Pancreas (tissue), 10 donors: Measurements from ENCODE around the gene TTC7B. TPM values are rescaled to one million over a fixed set of nuclear protein-coding genes. Genes with fewer than 3 reads are reported as not detected.

Experiments
- ATAC-seq, 4 donors: fragments of 200-7000 bp; cut with Tn5 transposase; one replicate each; pipeline versions ENCODE4 v1.8.0 to v1.9.1; 2020; ENCODE audit warnings: mild to moderate bottlenecking in 4 of 4, moderate library complexity in 4 of 4
- DNase-seq, 6 donors: peaks; one replicate each; pipeline ENCODE4 v3.0.0-alpha.2; 2020
- FAIRE-seq: peaks from 2 replicates; lab custom pipeline; 2012; peaks lifted over from hg19 to GRCh38; lab: Jason Lieb, UNC
- H3K27ac ChIP-seq, 4 donors: fragments of 200-600 bp; sonication (generic); 1 replicate in 3 of 4; 2 replicates in 1 of 4; pipeline versions ENCODE4 v1.5.0 to v1.8.0; 2020
- H3K27me3 ChIP-seq, 4 donors: fragments of 200-600 bp; one replicate each; pipeline ENCODE4 v1.8.0; 2021
- H3K36me3 ChIP-seq, 3 donors: fragments of 200-600 bp; sonication (generic) in 1 of 3; one replicate each; pipeline versions ENCODE4 v1.5.0 to v1.8.0; 2020 to 2021
- H3K4me1 ChIP-seq, 3 donors: fragments of 200-600 bp; one replicate each; pipeline ENCODE4 v1.8.0; 2021
- H3K4me3 ChIP-seq, 4 donors: fragments of 200-600 bp; sonication (generic) in 2 of 4; one replicate each; pipeline versions ENCODE4 v1.5.0 to v1.8.0; 2020 to 2021
- H3K9me3 ChIP-seq, 4 donors: fragments of 200-600 bp; one replicate each; pipeline ENCODE4 v1.8.0; 2021
- WGBS, 2 donors: extraction: QIAGEN DNeasy Blood & Tissue Kit; methylation state at CpG; one replicate each; pipeline ENCODE4 v1.1.7; 2013; 5-methylcytosine and 5-hydroxymethylcytosine counted together
- intact Hi-C, 3 donors: fragments of 100-400 bp; cut with DNase I; formaldehyde crosslinking; loops; one replicate each; pipeline versions ENCODE4 v1.11.1 to v1.14.2; 2022
- polyA plus RNA-seq, 2 donors: library from polyadenylated mRNA; stranded (reverse); fragments of 200-250 nt; gene quantifications; one replicate each; pipeline ENCODE4 v1.2.3, GENCODE V29; 2013
- total RNA-seq, 6 donors: library from RNA; stranded (reverse); fragmentation: NEBNext Ultra II Directional in 4 of 6; extraction: Animal tissue kit (Norgen Biotek cat#: 25700) in 4 of 6; gene quantifications; one replicate each; pipeline versions ENCODE4 v1.2.1 to v1.2.4, GENCODE V29; 2021 to 2023
- TF ChIP-seq, protein P1 (sequence below), 4 donors: fragments of 200-600 bp; sonication (generic) in 3 of 4; IDR thresholded peaks; one replicate each; pipeline versions ENCODE4 v1.5.0 to v1.8.0; 2021; ENCODE audit warnings: antibody characterized with exemption in 4 of 4
- donor health status: healthy with polysubstance abuse.
- donor health status: DM: no; HTN: no; CAD: no; lungs with moderate emphysema.
- donor health status: DM: no; HTN: no; CAD: no.
- donor health status: control.
- donor health status: control.
- donor health status: Bipolar disorder and iron deficiency.
- donor health status: DM: yes; HTN: yes; CAD: no.
- donor health status: DM: no; HTN: no; CAD: no.
- donor health status: DM: no; HTN: no; CAD: no.
- donor health status: DM: yes; HTN: yes; CAD: no.

The TTC7B gene
- total and polyA plus RNA-seq, 8 donors = 8.9 to 39.6 (median 29.6) TPM

DNA sequence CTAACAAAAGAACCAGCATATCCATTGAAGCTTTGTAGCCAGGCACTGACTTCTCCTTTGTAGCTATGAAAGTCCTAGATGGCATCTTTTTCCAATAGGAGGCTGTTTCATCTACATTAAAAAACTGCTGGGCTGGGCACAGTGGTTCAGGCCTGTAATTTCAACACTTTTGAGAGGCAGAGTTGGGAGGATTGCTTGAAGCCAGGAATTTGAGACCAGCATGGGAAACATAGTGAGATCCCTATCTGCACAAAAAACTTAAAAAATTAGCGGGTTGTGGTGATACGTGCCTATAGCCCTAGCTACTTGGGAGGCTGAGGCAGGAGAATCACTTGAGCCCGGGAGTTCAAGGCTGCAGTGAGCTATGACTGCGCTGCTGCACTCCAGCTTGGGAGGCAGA, 251.7 kb downstream of the TTC7B start:
- ATAC-seq (no peak), FAIRE-seq (no peak), DNase-seq (no peak)
- Histone ChIP-seq H3K9me3 (no peaks in the 10 kb centered on the region), H3K27ac (no peak overlapping the region), H3K4me3 (no peak overlapping the region), H3K27me3 (no peaks in the 10 kb centered on the region), H3K36me3 (no peaks in the 10 kb centered on the region), H3K4me1 (no peaks in the 10 kb centered on the region)
- intact Hi-C loops = no loop called here
- 96 to 98% methylated on average over 4 of the region's 4 CpGs for WGBS, 2 donors
- TF ChIP-seq, protein P1, sequence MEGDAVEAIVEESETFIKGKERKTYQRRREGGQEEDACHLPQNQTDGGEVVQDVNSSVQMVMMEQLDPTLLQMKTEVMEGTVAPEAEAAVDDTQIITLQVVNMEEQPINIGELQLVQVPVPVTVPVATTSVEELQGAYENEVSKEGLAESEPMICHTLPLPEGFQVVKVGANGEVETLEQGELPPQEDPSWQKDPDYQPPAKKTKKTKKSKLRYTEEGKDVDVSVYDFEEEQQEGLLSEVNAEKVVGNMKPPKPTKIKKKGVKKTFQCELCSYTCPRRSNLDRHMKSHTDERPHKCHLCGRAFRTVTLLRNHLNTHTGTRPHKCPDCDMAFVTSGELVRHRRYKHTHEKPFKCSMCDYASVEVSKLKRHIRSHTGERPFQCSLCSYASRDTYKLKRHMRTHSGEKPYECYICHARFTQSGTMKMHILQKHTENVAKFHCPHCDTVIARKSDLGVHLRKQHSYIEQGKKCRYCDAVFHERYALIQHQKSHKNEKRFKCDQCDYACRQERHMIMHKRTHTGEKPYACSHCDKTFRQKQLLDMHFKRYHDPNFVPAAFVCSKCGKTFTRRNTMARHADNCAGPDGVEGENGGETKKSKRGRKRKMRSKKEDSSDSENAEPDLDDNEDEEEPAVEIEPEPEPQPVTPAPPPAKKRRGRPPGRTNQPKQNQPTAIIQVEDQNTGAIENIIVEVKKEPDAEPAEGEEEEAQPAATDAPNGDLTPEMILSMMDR (IDR thresholded peaks at IDR 0.05) = no peak

DNA sequence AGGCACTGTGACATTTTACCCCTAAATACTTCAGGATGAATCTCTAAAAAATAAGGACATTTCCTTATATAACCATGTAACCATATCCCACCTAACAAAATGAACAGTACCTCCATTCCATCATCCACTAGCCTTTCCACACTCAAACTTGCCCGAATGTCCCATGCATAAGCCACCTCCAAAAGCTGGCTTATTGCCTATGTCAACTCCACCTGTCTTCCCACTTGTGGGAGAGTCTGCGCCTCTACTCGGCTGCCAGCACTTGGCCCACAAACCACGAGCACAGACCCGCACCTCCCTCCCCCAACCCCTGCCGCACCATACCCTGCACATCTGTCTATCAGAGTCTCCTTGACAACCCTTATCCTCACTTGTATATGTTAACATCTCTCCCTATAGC, 253.6 kb downstream of the TTC7B start:
- DNase-seq (no peak), ATAC-seq (no peak), FAIRE-seq (no peak)
- intact Hi-C loops = no loop called here
- Histone ChIP-seq H3K27me3 (no peaks in the 10 kb centered on the region), H3K9me3 (no peaks in the 10 kb centered on the region), H3K4me3 (no peak overlapping the region), H3K36me3 (no peaks in the 10 kb centered on the region), H3K27ac (no peak overlapping the region), H3K4me1 (no peaks in the 10 kb centered on the region)
- WGBS, 2 donors = 61 to 80% methylated on average over 6 of the region's 6 CpGs
- TF ChIP-seq, protein P1 (IDR thresholded peaks at IDR 0.05) = no peak

DNA sequence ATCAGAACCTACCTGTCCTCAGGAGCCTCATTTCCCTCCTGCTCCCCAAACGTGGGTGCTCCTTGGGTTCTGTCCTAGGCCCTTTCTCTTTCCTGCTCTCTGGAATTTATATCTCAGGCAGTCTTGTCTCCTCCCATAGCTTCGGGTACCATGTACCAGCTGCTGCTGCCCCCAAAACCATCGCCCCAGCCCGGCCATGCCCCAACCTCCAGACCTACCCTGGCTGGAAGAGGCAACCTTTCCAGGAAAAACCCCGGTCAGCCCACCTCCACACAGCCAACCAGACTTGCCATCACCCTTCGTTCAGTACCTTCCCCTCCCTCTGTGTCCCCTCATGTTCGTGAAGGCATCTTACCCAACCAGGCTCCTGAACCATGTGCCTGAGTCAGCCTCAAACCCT, 254.3 kb downstream of the TTC7B start:
- Histone ChIP-seq H3K36me3 (no peaks in the 10 kb centered on the region), H3K9me3 (no peaks in the 10 kb centered on the region), H3K27me3 (no peaks in the 10 kb centered on the region), H3K4me1 (no peaks in the 10 kb centered on the region), H3K4me3 (no peak overlapping the region), H3K27ac (no peak overlapping the region)
- TF ChIP-seq, protein P1 (IDR thresholded peaks at IDR 0.05) = no peak
- ATAC-seq (no peak), DNase-seq (no peak), FAIRE-seq (no peak)
- intact Hi-C loops = no loop called here
- WGBS, 2 donors = 89 to 90% methylated on average over 7 of the region's 7 CpGs

DNA sequence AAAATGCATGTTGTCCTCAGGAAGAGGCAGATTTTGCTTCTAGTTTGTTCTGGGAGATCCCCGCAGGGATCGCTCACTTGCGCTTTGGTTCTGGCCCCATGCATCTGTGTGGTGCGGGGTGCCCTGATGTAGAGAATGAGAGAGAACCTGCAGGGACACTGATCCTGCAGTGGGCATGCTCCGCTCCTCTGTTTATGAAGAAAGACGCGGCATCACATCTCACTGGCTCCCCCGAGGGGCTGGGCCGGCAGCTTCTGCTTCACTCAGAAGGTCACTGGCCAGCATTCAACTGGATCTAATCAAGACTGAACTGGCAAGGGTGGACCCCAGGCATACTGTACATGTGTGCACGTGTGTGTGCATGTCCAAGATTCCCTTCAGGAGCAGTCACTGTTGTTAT, 255.2 kb downstream of the TTC7B start:
- TF ChIP-seq, protein P1 (IDR thresholded peaks at IDR 0.05) = no peak
- H3K27me3 ChIP-seq = no peaks in the 10 kb centered on the region
- intact Hi-C loops = no loop called here
- no peaks in the 10 kb centered on the region for H3K36me3 ChIP-seq
- no peak for FAIRE-seq
- no peaks in the 10 kb centered on the region for H3K4me1 ChIP-seq
- no peak overlapping the region for H3K4me3 ChIP-seq
- H3K27ac ChIP-seq = no peak overlapping the region
- 92 to 95% methylated on average over 10 of the region's 10 CpGs for WGBS, 2 donors
- H3K9me3 ChIP-seq = no peaks in the 10 kb centered on the region
- DNase-seq = no peak
- no peak for ATAC-seq

DNA sequence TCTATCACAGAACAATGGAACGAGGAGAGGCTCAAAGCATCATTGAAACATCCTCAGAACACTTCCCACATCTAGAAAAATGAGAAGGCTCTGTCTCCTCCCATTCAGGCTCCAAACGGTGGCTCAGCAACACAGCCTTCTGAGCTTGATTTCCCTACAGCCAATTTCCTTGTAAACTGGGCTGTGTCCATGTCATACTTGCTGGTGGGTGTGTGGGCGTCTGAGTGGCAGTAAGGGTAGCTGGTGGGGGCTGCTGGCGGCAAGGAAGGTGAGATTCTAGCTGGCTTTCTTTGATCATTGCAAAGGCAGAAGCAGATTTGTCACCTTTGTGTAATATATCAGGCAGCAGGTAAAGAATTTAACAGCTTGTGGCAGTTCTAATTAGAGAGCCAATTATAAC, 255.7 kb downstream of the TTC7B start:
- Histone ChIP-seq H3K27ac (no peak overlapping the region), H3K36me3 (no peaks in the 10 kb centered on the region), H3K27me3 (no peaks in the 10 kb centered on the region), H3K9me3 (no peaks in the 10 kb centered on the region), H3K4me3 (no peak overlapping the region), H3K4me1 (no peaks in the 10 kb centered on the region)
- ATAC-seq = no peak
- DNase-seq = no peak
- 87% methylated on average over 4 of the region's 4 CpGs for WGBS, 2 donors
- TF ChIP-seq, protein P1 (IDR thresholded peaks at IDR 0.05) = no peak
- no peak for FAIRE-seq
- intact Hi-C loops = no loop called here
